Stomach (tissue), 4 donors: ENCODE data around the gene VWA8.

Source experiments
- CTCF ChIP-seq, 7 experiments: fragments of 450-650 bp in 4 of 7; fragments of 200-600 bp in 3 of 7; sonication (generic) in 3 of 7; IDR thresholded peaks; one replicate each; pipeline ENCODE4 v1.5.1; 2016 to 2019; ENCODE audit warnings: antibody characterized with exemption in 7 of 7, control low read depth in 2 of 7, mild to moderate bottlenecking in 1 of 7
- EP300 ChIP-seq: sonication (generic); formaldehyde crosslinking; IDR thresholded peaks from one replicate; pipeline ENCODE4 v1.6.1; 2017; ENCODE audit warnings: antibody characterized with exemption

- no peak for TF ChIP-seq CTCF (IDR thresholded peaks at IDR 0.05)
- no peak for TF ChIP-seq EP300
Observed at GRCh38 chr13:41562083-41562482, 398.8 kb downstream of the VWA8 start.
